Rectal smooth muscle tissue (tissue), 1 donor: ENCODE data around the gene GPR176.

Source experiments
- H3K27ac ChIP-seq: one replicate; pipeline ENCODE4 v1.7.0; 2013; ENCODE audit warnings: low read depth, low read length, inconsistent platforms
- H3K27me3 ChIP-seq: one replicate; pipeline ENCODE4 v1.7.0; 2013; ENCODE audit warnings: low read length; ENCODE audit not compliant: control insufficient read depth, insufficient read depth
- H3K36me3 ChIP-seq: one replicate; pipeline ENCODE4 v1.7.0; 2013; ENCODE audit warnings: low read length; ENCODE audit not compliant: control insufficient read depth, insufficient read depth
- H3K4me1 ChIP-seq: one replicate; pipeline ENCODE4 v1.7.0; 2013; ENCODE audit warnings: low read length; ENCODE audit not compliant: control insufficient read depth, insufficient read depth
- H3K4me3 ChIP-seq: one replicate; pipeline ENCODE4 v1.7.0; 2013; ENCODE audit warnings: low read length
- H3K9ac ChIP-seq: one replicate; pipeline ENCODE4 v1.7.0; 2013; ENCODE audit warnings: low read length

The GPR176 gene

DNA sequence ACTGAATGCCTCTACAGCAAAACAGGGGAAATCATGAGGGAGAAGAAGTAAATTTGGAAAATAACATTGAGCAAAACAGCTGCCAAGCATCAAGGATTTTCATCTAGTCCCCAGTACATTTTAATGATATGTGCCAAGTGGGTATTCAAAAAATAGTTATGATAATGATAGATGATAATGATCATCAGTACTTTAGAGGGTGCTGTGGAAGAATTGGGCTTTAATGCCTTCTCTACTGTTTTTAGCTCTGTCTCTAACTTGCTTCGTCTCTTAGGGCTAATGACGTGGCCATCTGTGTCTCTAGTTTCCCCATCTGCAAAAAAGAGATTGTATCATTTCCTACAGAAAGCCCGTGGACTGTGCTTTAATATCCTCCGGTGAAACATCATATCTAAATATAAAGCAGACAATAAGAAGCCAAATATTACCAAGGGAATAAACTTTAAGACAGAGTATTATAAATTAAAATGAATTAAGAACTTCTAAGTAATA, 127.2 kb downstream of the GPR176 start:
- H3K27ac ChIP-seq = no peak overlapping the region

GRCh38 chr15:39792025-39792843, 127.8 kb downstream of the GPR176 start:
- H3K27ac ChIP-seq = no peak overlapping the region
- no peak overlapping the region for H3K9ac ChIP-seq
- H3K4me1 ChIP-seq = no peaks in the 10 kb centered on the region

More for the DNA sequence above, 127.2 kb downstream of the GPR176 start:
- Histone ChIP-seq H3K4me3 (no peak overlapping the region), H3K36me3 (no peaks in the 10 kb centered on the region), H3K4me1 (no peaks in the 10 kb centered on the region), H3K27me3 (no peaks in the 10 kb centered on the region), H3K9ac (no peak overlapping the region)

DNA sequence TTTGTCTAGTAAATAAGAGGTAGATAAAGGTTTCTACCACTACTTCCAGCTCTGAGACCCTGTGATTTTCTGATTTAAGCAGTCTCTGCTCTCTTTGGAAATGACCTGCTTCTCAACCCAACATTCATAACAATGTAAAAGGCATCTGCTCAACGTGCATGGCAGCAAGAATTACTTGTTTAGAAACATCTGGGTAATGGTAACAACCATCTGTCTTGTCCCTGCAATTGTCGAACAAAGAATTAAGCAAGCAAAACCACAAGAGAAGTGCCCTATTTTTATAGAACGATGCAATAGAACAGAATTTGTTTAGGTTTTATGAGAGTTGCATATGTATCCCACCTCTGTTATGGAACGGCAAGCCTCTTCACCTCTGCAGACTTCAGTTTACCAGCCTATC, 130.3 kb downstream of the GPR176 start:
- Histone ChIP-seq H3K4me3 (no peak overlapping the region), H3K27me3 (no peaks in the 10 kb centered on the region), H3K36me3 (no peaks in the 10 kb centered on the region), H3K27ac (no peak overlapping the region), H3K9ac (no peak overlapping the region), H3K4me1 (no peaks in the 10 kb centered on the region)

More at GRCh38 chr15:39792025-39792843, 127.8 kb downstream of the GPR176 start:
- Histone ChIP-seq H3K36me3 (no peaks in the 10 kb centered on the region), H3K4me3 (no peak overlapping the region), H3K27me3 (no peaks in the 10 kb centered on the region)

- Histone ChIP-seq H3K4me1 (no peaks in the 10 kb centered on the region), H3K36me3 (no peaks in the 10 kb centered on the region), H3K9ac (no peak overlapping the region), H3K4me3 (no peak overlapping the region), H3K27me3 (no peaks in the 10 kb centered on the region), H3K27ac (no peak overlapping the region)
These were observed 131.1 kb downstream of the GPR176 start for GRCh38 chr15:39788800-39789565.

DNA sequence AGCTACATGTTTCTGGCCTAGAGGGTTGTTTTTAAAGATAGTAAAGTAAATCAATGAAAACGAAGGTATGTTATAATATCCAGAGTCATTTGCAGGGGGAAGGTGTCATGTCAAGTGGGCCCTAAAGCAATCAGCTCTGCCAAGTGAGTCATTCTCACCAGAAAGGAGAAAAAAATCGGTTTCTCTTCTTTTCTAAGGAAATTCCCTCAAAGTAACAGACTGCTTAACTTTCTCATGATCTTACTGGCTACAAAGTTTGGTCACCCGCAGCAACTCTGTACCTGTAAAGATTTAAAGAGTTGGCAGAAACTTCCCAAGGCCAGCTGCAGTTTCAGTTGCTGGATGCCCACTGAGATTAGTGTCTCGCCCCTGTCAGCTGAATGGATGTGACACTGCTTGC, 132.0 kb downstream of the GPR176 start:
- Histone ChIP-seq H3K9ac (no peak overlapping the region), H3K36me3 (no peaks in the 10 kb centered on the region), H3K4me3 (no peak overlapping the region), H3K4me1 (no peaks in the 10 kb centered on the region), H3K27ac (no peak overlapping the region), H3K27me3 (no peaks in the 10 kb centered on the region)

DNA sequence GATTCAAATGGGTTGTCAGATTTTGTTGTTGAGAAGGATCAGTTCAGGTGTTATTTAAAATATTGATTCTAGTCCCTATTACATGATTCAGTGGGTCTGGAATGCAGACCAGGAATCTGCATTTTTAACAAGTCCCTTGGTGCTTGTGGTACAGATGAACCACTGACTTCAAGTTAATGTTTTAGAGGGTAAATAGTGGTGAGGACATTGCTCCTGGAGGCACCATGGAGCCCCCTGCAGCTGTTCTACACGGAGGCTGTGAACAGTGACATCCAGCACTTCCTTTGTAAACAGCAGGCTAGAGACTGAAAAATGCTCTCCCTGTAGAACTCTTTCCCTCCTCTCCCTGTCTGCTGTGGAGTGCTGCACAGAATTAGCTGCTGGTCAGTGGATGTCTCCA, 132.6 kb downstream of the GPR176 start:
- H3K4me1 ChIP-seq = no peaks in the 10 kb centered on the region
- no peaks in the 10 kb centered on the region for H3K27me3 ChIP-seq
- no peaks in the 10 kb centered on the region for H3K36me3 ChIP-seq
- H3K4me3 ChIP-seq = no peak overlapping the region
- no peak overlapping the region for H3K9ac ChIP-seq
- H3K27ac ChIP-seq = no peak overlapping the region

DNA sequence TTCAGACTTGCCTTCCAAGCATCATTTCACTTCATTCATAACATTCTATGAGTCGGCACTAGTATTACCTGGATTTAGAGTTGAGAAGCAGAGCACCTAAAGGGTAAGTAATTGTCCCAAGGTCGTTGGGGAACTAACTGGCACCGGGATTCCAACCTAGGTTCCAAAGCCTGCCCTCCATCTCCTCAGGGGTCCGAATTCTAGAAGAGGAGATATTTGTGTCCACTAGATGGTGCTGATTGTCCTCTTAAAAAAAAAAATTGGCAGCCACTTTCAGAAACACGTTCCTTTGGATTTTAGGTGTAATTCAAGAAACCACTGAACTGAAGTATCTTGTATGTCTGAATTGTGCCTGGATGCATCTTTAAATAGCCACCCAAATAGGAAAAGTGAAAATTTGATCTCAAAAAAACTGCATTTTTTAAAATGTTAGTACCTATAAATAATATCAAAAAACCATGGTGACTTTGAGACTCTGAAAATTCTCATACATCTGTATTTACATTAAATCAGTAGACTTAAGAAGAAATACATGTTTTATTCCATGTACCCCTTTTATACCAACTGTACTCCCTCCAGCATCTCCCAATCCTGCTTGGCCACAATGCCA, 133.5 kb downstream of the GPR176 start:
- Histone ChIP-seq H3K27me3 (no peaks in the 10 kb centered on the region), H3K36me3 (no peaks in the 10 kb centered on the region), H3K9ac (no peak overlapping the region), H3K4me1 (no peaks in the 10 kb centered on the region), H3K4me3 (no peak overlapping the region), H3K27ac (no peak overlapping the region)

GRCh38 chr15:39785841-39786240, 134.2 kb downstream of the GPR176 start:
- Histone ChIP-seq H3K27me3 (no peaks in the 10 kb centered on the region), H3K9ac (no peak overlapping the region), H3K36me3 (no peaks in the 10 kb centered on the region), H3K4me3 (no peak overlapping the region), H3K4me1 (no peaks in the 10 kb centered on the region), H3K27ac (no peak overlapping the region)

DNA sequence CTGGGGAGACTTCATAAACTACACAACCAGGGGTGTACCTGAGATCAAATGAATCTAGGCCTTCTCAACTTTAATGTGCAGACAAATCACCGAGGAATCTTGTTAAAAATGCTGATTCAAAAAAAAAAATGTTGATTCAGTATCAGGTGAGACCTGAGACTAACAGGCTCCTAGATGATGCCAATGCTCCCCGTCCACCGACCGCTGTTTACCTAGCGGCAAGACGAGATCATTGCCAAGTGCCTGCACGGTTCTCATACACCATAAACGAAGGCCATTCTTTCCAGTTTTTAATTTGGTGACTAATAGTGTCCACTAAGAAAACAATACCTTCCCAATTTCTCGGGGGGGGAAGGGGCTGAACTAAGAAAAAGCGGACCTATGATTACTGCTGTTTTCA, 134.9 kb downstream of the GPR176 start:
- H3K4me1 ChIP-seq = no peaks in the 10 kb centered on the region
- no peak overlapping the region for H3K27ac ChIP-seq
- H3K4me3 ChIP-seq = no peak overlapping the region

GRCh38 chr15:39784638-39785037, 135.4 kb downstream of the GPR176 start:
- H3K27ac ChIP-seq = no peak overlapping the region
- no peaks in the 10 kb centered on the region for H3K36me3 ChIP-seq
- no peaks in the 10 kb centered on the region for H3K4me1 ChIP-seq
- H3K9ac ChIP-seq = no peak overlapping the region
- H3K4me3 ChIP-seq = no peak overlapping the region
- H3K27me3 ChIP-seq = no peaks in the 10 kb centered on the region

More for the DNA sequence above, 134.9 kb downstream of the GPR176 start:
- H3K27me3 ChIP-seq = no peaks in the 10 kb centered on the region
- H3K36me3 ChIP-seq = no peaks in the 10 kb centered on the region
- no peak overlapping the region for H3K9ac ChIP-seq

GRCh38 chr15:39784125-39784524, 135.9 kb downstream of the GPR176 start:
- no peak overlapping the region for H3K27ac ChIP-seq
- no peak overlapping the region for H3K9ac ChIP-seq
- H3K4me1 ChIP-seq = no peaks in the 10 kb centered on the region
- H3K4me3 ChIP-seq = no peak overlapping the region
- no peaks in the 10 kb centered on the region for H3K36me3 ChIP-seq
- no peaks in the 10 kb centered on the region for H3K27me3 ChIP-seq

DNA sequence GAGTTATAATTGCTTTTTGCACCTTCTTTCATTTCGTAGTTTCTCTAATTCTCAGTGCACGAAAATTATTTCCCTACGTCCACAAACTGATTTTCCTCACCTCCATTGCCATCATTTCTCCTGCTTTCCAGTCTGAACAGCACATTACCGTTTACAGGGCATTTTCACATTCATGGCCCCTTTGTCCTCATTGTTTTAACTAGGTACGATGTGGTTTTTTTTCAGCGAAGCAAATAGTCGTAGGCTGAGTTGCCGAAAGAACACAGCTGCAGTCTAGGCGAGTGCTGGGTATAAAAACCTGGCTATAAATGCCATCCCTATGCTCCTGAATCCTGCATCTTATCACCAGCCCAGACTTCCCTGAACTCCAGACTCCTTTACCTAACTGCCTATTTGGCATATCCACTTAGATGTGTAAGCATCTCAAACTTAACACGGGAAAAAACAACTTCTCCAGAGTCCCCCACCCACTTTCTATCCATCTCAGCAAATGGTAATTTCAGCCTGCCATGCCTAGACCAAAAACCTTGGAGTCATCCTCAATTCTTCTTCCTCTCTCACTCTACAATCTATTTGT, 136.7 kb downstream of the GPR176 start:
- H3K9ac ChIP-seq = peak overlapping the region; percentile 80
- no peaks in the 10 kb centered on the region for H3K27me3 ChIP-seq
- no peaks in the 10 kb centered on the region for H3K36me3 ChIP-seq
- peak overlapping the region; percentile 99 for H3K4me3 ChIP-seq
- H3K4me1 ChIP-seq = no peaks in the 10 kb centered on the region
- H3K27ac ChIP-seq = peak overlapping the region; percentile 79
